WTC11 (cell line): ENCODE results near the gene TRRAP.

Experiments used
- ATF3 ChIP-seq: sonication (generic); formaldehyde crosslinking; conservative IDR thresholded peaks from 2 replicates; pipeline ENCODE4 v1.8.1; 2022; ENCODE audit warnings: mild to moderate bottlenecking, missing genetic modification reagents
- CTCF ChIP-seq: fragments of 200-600 bp; IDR thresholded peaks from 2 replicates; pipeline ENCODE4 v1.8.0; 2022; ENCODE audit warnings: antibody characterized with exemption
- E2F4 ChIP-seq: sonication (generic); formaldehyde crosslinking; IDR thresholded peaks from 2 replicates; pipeline ENCODE4 v1.8.1; 2022; ENCODE audit warnings: low read depth, mild to moderate bottlenecking, moderate library complexity, missing genetic modification reagents, borderline replicate concordance
- EMX1 ChIP-seq: fragments of 250-450 bp; sonication (Bioruptor Pico); IDR thresholded peaks from 2 replicates; pipeline ENCODE4 v1.8.0; 2021; ENCODE audit warnings: mild to moderate bottlenecking
- ETV6 ChIP-seq: sonication (generic); formaldehyde crosslinking; IDR thresholded peaks from 2 replicates; pipeline ENCODE4 v1.8.1; 2022; ENCODE audit warnings: mild to moderate bottlenecking, missing genetic modification reagents
- HMGXB4 ChIP-seq: sonication (generic); formaldehyde crosslinking; IDR thresholded peaks from 2 replicates; pipeline ENCODE4 v1.8.1; 2023; ENCODE audit warnings: mild to moderate bottlenecking, moderate library complexity, missing genetic modification reagents
- JUN ChIP-seq: sonication (generic); formaldehyde crosslinking; IDR thresholded peaks from 2 replicates; pipeline ENCODE4 v1.8.0; 2023; ENCODE audit warnings: mild to moderate bottlenecking, missing genetic modification reagents
- MAX ChIP-seq: sonication (generic); formaldehyde crosslinking; IDR thresholded peaks from 2 replicates; pipeline ENCODE4 v1.8.0; 2022; ENCODE audit warnings: mild to moderate bottlenecking, missing genetic modification reagents
- NR1H2 ChIP-seq: sonication (generic); formaldehyde crosslinking; IDR thresholded peaks from 2 replicates; pipeline ENCODE4 v1.9.0; 2021; ENCODE audit warnings: mild to moderate bottlenecking, moderate library complexity, missing genetic modification reagents
- USF2 ChIP-seq: sonication (generic); formaldehyde crosslinking; IDR thresholded peaks from 2 replicates; pipeline ENCODE4 v1.8.1; 2023; ENCODE audit warnings: mild to moderate bottlenecking, missing genetic modification reagents, moderate library complexity
- ZNF281 ChIP-seq: sonication (generic); formaldehyde crosslinking; IDR thresholded peaks from 2 replicates; pipeline ENCODE4 v1.8.0; 2023; ENCODE audit warnings: mild to moderate bottlenecking, missing genetic modification reagents
- ZNF512 ChIP-seq: sonication (generic); formaldehyde crosslinking; IDR thresholded peaks from 2 replicates; pipeline ENCODE4 v1.8.1; 2022; ENCODE audit warnings: missing genetic modification reagents, borderline replicate concordance

- no peak for TF ChIP-seq USF2
- no peak for TF ChIP-seq ZNF281 (CRISPR knock-in tag)
- TF ChIP-seq MAX (CRISPR knock-in tag), result no peak
- TF ChIP-seq EMX1 (CRISPR knock-in tag), result no peak
- no peak for TF ChIP-seq ATF3 (CRISPR knock-in tag)
- no peak for TF ChIP-seq CTCF
- no peak for TF ChIP-seq E2F4 (CRISPR knock-in tag)
- no peak for TF ChIP-seq ETV6
- TF ChIP-seq HMGXB4 (CRISPR knock-in tag), result no peak
- TF ChIP-seq NR1H2, result no peak
- no peak for TF ChIP-seq ZNF512 (CRISPR knock-in tag)
- no peak for TF ChIP-seq JUN (CRISPR knock-in tag)
Observed at GRCh38 chr7:98884416-98884815, 6.1 kb downstream of the TRRAP start.
